ENCODE measurements around the gene RBM33.

Gene RBM33

GRCh38 chr7:155761162-155761561, 116.7 kb downstream of the RBM33 start:
- TF ChIP-seq, protein P1, sequence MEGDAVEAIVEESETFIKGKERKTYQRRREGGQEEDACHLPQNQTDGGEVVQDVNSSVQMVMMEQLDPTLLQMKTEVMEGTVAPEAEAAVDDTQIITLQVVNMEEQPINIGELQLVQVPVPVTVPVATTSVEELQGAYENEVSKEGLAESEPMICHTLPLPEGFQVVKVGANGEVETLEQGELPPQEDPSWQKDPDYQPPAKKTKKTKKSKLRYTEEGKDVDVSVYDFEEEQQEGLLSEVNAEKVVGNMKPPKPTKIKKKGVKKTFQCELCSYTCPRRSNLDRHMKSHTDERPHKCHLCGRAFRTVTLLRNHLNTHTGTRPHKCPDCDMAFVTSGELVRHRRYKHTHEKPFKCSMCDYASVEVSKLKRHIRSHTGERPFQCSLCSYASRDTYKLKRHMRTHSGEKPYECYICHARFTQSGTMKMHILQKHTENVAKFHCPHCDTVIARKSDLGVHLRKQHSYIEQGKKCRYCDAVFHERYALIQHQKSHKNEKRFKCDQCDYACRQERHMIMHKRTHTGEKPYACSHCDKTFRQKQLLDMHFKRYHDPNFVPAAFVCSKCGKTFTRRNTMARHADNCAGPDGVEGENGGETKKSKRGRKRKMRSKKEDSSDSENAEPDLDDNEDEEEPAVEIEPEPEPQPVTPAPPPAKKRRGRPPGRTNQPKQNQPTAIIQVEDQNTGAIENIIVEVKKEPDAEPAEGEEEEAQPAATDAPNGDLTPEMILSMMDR (IDR thresholded peaks at IDR 0.05; ENCODE audit: low read depth, low read length, missing control alignments) = no peak
- no peak overlapping the region for H3K4me3 ChIP-seq (replicated peaks; ENCODE audit: low read depth, low read length)
- no peak for DNase-seq (ENCODE audit: extremely low read depth, low read depth)

GRCh38 chr7:155762036-155762435, 117.6 kb downstream of the RBM33 start:
- H3K4me3 ChIP-seq (replicated peaks; ENCODE audit: low read depth, low read length) = no peak overlapping the region
- DNase-seq (ENCODE audit: extremely low read depth, low read depth) = no peak
- TF ChIP-seq, protein P1 (IDR thresholded peaks at IDR 0.05; ENCODE audit: low read depth, low read length, missing control alignments) = no peak

- TF ChIP-seq, protein P1 (IDR thresholded peaks at IDR 0.05; ENCODE audit: low read depth, low read length, missing control alignments) = no peak
- no peak for DNase-seq (ENCODE audit: extremely low read depth, low read depth)
- no peak overlapping the region for H3K4me3 ChIP-seq (replicated peaks; ENCODE audit: low read depth, low read length)
Measured at GRCh38 chr7:155762655-155763054, 118.2 kb downstream of the RBM33 start.

- DNase-seq (ENCODE audit: extremely low read depth, low read depth) = no peak
- TF ChIP-seq, protein P1 (IDR thresholded peaks at IDR 0.05; ENCODE audit: low read depth, low read length, missing control alignments) = no peak
- no peak overlapping the region for H3K4me3 ChIP-seq (replicated peaks; ENCODE audit: low read depth, low read length)
Measured at GRCh38 chr7:155763122-155763521, 118.7 kb downstream of the RBM33 start.

GRCh38 chr7:155763691-155764437, 119.4 kb downstream of the RBM33 start:
- DNase-seq (ENCODE audit: extremely low read depth, low read depth) = no peak
- TF ChIP-seq, protein P1 (IDR thresholded peaks at IDR 0.05; ENCODE audit: low read depth, low read length, missing control alignments) = no peak
- H3K4me3 ChIP-seq (replicated peaks; ENCODE audit: low read depth, low read length) = no peak overlapping the region

DNA sequence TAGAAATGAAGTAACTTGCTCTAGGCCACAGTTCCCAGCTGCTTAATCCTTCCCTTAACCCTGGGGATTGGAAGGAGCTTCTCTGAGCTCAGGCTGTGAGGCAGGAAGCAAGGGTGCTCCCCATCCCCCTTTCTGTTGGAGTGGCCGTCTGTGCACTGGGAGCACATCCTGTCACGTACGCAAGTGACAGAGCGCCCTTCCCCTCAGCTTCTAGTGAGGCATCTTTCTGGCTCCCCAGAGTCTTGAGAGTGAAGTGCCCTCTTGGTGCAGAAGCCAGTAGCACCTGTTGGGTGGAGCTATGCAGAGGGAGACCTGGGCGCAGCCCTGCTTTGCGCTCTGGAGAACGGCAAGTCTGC, 120.0 kb downstream of the RBM33 start:
- DNase-seq (ENCODE audit: extremely low read depth, low read depth) = no peak
- no peak overlapping the region for H3K4me3 ChIP-seq (replicated peaks; ENCODE audit: low read depth, low read length)
- TF ChIP-seq, protein P1 (IDR thresholded peaks at IDR 0.05; ENCODE audit: low read depth, low read length, missing control alignments) = no peak

GRCh38 chr7:155765458-155765857, 121.0 kb downstream of the RBM33 start:
- no peak overlapping the region for H3K4me3 ChIP-seq (replicated peaks; ENCODE audit: low read depth, low read length)
- no peak for DNase-seq (ENCODE audit: extremely low read depth, low read depth)
- TF ChIP-seq, protein P1 (IDR thresholded peaks at IDR 0.05; ENCODE audit: low read depth, low read length, missing control alignments) = no peak

All from HFF-Myc (cell line).